Activated gamma-delta T cell (primary cell): ENCODE results near the gene ARHGEF19.
A peak's percentile ranks its signal among the peaks of the same experiment; 100 is the strongest.
"Not testable (repeated sequence)": the region's sequence is repeated elsewhere in the genome, so short reads cannot be mapped to it uniquely, and the experiment has no call there.

Source experiments
- DNase-seq: peaks from one replicate; lab custom pipeline; 2025; lab: John Stamatoyannopoulos, UW

ARHGEF19 gene

DNA sequence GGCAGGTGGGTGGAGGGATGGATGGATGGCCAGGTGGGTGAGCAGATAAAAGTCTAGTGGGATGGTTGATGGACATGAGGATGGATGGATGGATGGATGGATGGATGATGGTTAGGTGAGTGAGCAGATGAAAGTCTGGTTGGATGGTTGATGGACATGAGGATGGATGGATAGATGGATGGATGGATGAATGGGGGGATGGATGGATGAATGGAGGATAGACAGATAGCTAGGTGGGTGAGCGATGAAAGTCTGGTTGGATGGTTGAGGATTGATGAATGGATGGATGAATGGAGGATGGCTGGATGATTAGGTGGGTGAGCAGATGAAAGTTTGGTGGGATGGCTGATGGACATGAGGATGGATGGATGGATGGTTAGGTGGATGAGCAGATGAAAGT, 9.0 kb upstream of the ARHGEF19 start:
- DNase-seq, result no peak

GRCh38 chr1:16219968-16220500, 7.6 kb upstream of the ARHGEF19 start:
- DNase-seq, result no peak

GRCh38 chr1:16218674-16219071, 6.2 kb upstream of the ARHGEF19 start:
- no peak for DNase-seq

DNA sequence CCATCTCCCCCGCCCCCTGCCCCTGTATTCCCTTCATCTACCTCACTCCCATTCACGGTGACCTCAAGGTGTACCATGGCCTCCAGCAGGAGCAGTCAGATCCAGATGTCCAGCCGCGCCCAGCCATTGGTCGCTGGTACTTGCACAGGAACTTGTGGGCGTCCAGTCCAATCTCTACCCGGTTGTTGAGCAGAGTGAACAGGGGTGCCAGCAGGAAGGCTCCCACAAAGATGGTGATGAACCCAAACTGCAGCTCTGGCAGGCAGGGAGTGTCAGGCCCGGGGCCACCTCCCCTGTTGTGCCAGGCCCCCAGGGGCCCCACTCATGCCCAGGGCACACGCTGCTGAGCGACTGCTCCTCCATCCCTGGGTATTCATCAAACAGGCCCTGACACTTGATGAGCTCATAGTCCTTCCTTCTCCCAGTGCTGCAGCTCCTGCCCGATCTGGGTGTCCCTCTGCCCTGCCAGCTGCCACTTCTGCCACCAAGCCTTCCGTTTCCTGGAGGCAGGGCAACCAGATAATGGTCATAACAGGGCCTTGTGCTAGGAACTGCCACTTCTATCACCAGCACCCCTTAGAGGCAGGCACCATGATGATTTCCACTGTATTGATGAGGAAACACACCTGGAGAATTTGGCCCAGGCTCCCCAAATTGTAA, 5.7 kb upstream of the ARHGEF19 start:
- no peak for DNase-seq

DNA sequence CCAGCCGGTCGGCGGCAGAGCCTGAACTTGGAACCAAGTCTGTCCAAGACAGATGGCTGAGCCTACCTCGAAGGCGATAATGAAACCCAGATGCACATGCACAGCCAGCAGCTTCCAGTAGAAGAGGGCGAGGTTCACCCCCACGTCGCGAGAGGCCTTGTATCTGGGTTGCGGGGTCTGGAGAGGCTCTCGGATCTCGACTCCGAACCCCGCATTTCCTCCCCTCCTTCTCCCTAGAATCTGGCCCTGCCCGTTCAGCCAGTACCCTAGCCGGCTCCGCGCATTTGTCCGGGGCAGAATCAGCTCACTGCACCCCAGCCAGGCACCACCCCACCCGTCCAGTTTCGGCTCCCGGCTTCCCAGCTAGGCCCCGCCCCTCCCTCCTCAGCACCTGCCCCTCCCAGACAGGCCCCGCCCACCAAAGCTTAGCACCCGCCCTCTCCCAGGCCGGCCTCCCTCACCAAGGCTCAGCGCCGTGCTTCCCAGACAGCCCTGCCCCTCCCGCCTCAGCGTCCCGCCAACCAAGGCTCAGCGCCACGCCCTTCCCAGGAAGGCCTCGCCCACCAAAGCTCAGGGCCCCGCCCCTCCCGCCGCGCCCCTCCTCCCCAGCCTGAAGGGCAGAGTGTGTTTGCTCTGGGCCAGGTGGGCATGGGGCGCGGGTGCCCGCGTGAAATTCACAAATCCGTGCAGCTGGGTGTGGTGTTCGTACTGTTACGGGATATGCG, 4.8 kb upstream of the ARHGEF19 start:
- peak; percentile 80 for DNase-seq

GRCh38 chr1:16215882-16216753, 3.7 kb upstream of the ARHGEF19 start:
- DNase-seq, result no peak

- not testable (repeated sequence) for DNase-seq
Observed at GRCh38 chr1:16215240-16215639, 2.8 kb upstream of the ARHGEF19 start.

- not testable (repeated sequence) for DNase-seq
Observed at GRCh38 chr1:16213544-16213943, 1.1 kb upstream of the ARHGEF19 start.

DNA sequence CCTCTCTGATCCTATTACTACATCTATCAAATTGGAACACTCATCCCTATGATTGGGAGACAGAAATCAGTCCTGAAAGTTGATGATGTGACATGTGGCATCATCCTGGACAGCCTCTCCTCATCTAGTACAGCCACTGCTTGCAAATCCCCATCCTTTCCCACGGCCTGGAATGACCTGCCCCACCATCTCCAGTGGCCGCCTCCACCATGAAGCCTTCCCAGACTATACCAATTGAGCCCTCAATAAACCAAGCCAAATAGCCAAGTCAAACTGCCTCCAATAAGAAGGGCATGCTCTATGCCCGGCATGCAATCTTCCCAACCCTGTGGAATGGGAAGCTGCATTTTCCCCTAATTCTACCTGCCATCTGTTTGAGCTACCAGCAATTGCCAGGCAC, 561 bp upstream of the ARHGEF19 start:
- no peak for DNase-seq

- no peak for DNase-seq
Observed at GRCh38 chr1:16211824-16212223, 628 bp downstream of the ARHGEF19 start.

- DNase-seq, result no peak
Observed at GRCh38 chr1:16210581-16210980, 1.9 kb downstream of the ARHGEF19 start.

DNA sequence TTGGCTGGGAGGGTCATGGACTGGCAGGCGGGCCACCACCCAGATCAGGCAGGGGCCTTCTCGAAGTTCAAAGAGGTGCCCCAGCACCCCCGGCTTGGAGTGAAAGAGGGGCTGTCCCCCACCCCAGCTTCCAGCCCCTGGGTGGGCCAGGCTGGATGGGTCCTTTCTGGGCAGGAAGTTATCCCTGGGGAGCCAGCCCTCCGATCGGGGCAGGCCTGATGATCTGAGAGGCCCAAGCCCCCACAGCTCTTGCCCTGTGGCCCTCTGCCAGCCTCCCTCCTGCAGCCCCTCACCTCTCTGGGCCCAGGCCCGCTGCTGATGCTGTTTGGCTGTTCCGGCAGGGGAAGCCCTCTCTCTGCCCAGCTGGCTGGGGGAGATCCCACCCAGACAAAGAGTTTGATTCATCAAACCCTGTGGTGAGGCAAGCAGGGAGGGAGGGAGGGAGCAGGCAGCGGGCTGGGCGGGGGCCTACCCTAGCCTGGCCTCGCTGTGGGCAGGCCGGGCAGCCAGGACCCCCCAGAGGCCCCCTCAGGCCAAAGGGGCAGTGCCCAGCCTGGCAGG, 2.5 kb downstream of the ARHGEF19 start:
- DNase-seq, result no peak

DNA sequence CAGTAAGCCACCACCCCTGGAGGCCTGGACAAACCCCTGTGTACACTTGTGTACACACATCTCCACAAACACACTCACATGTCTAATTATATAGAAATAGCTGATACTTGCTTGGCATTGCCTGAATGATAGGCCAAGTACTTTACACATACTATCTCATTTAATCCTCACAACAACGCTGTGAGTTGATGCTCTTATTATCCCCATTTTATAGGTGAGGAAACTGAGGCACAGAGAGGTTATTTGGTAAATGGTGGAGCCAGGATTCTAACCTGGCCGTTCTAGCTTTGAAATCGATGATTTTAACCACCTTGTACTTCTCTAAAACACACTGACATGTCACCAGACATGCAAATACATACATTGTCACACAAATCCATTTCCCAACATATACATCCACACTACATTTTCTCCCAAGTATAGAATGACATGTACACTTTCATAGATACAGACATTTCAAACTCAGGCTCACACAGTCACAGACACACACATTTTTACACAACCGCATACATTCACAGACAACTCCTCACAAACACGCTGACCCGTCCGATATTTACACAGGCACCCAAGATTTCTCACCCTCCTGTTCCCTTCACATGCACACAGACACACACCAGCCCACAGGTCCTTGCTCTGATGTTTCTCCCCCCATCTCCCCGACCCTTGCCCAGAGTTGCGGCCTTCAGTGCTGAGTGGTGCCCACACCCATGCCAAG, 3.2 kb downstream of the ARHGEF19 start:
- no peak for DNase-seq

- no peak for DNase-seq
Observed at GRCh38 chr1:16208270-16208987, 4.0 kb downstream of the ARHGEF19 start.

DNA sequence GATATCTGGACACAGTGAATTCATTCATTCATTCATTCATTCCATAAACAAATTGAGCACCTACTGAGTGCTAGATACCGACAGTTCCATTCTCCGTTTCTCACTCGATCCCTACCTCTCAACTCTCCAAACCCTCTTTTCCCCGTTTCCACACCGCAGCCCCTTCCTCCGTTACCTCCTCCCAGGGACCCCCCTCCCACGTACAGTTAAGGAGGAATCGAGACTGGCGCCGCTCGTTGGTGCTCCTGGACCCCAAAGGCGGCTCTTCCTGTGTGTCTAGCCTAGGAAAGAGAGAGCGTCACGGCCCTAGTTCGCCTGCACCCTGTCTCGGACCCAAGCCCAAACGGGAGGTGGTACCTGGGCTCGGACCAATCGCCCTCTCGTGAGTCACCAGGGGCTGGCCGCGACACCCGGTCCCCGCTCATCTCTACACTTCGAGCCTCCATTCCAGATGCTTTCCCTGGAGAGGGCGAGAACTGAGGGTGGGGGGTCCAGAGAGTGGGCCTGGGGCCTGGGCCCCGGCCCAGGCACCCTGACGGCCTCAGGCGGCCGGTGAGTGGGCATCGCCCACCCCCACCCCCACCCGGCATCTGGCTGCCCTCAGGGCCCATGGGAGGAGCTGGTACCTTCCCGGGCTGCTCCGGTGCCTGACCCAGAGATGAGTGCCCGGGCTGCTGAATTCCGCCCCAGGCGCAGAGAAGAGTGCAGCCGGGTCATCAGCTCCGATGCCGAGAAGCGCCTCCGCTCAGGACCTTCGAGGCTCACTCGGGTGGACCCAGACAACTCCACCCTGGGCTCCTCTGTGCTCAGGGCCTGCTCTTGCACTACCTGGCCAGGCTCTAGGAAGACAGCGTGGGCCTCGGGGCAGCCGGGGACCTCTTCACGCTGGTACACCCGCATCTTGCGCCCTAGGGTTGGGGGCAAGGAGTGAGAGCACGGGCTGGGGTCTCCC, 4.9 kb downstream of the ARHGEF19 start:
- no peak for DNase-seq

DNA sequence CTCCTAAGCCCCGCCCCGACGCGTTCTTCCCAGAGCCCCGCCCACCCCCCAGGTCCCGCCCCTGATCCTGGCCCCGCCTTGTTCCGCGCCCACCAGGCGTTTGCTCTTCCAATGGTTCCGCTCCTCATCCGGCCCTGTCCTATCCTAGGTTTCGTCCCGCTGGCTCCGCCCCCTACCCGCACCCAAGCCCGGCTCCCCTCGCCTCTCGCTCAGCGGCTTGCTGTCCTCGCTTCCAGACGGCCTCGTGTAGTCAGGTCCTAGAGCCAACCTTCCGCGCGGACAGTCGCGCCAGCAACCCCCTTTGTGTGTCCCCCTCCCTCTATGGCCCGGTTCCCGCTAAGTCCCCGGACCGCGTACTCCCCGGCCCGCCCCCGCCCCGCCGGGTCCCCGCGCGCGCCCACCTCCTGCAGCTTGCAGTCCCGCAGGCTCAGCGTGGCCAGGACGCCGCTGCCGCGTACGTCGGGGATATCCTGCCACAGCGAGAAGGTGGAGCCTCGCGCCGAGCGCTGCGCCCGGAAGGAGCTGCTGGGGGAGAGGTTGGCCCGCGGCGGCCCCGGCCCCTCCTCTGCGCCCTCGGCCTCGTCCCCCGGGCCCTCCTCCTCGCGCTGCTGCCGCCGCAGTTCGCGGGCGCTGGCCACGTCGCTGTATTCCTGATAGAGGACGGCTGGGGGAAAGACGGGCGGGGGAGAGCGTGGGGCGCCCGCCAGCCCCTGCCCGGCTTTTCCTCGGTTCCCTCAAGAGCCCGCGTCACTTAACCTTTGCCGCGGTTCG, 5.7 kb downstream of the ARHGEF19 start:
- DNase-seq, result peak; percentile 89

DNA sequence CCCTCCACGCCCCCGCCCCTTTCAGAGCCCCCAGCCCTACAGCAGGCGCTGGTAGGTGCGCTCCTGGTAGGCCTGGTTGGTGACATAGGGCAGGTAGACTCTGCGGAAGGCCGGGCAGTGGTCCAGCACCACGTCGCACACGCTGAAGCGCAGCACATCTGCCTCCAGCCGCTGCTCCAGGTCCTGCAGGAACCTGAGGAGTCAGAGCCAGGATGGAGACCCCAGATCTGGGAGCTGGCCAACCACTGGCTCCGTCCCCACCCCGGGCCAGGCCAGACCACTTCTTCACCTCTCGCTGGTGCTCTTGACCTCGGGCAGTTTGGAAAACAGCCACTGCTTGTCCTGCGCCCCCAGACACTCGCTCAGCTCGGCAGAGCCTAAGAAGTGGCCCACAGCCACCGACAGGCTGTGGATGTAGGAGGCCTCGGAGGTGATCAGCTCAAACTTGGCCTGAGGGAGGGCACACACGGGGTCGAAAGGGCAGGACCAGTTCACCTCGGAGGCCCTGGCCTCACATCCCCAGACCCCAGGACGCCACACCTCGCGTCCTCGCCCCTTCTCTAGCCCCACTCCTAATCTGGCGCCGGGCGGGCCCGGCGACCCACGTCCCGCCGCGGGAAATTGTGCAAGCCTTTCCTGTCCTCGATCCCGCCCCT, 6.4 kb downstream of the ARHGEF19 start:
- no peak for DNase-seq

DNA sequence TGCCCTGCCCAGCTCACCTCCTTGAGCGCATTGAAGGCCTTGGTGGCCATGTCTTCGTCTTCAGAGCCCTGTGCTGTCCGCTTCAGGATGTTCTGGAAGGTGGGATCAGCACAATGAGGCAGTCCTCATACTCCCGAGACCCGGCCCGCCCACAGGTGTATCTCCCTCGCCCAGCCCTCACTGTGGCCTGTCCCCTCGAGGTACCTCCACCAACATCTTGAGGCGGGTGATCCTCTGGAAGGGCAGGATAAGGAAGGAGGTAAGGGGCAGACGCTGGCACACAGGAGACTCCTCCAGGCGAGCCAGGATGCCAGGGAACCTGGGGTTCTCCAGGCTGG, 7.1 kb downstream of the ARHGEF19 start:
- DNase-seq, result no peak
